K562 (cell line): ENCODE results near the gene KHNYN. TPM values are rescaled to one million over a fixed set of nuclear protein-coding genes. Genes with fewer than 3 reads are reported as not detected.
"Not testable (repeated sequence)": the region's sequence is repeated elsewhere in the genome, so short reads cannot be mapped to it uniquely, and the experiment has no call there.

ENCODE experiments used
- ATAC-seq: fragments of 200-7000 bp; cut with Tn5 transposase; 3 replicates; pipeline ENCODE4 v1.9.1; 2020; ENCODE audit warnings: moderate library complexity
- BruUV-seq: library from RNA; stranded (reverse); fragments of 400-500 nt; replicated peaks from 2 replicates; lab custom pipeline; 2021; lab: Mats Ljungman, UMichigan
- CTCF ChIA-PET: fragments of 300-600 bp; formaldehyde crosslinking; extraction: SDS; loops from one replicate; lab custom pipeline; 2021; ENCODE audit warnings: low intra/inter-chr PET ratio; lab: Yijun Ruan, JAX
- POLR2A ChIA-PET: fragments of 300-600, 350-650 bp; sonication (Branson Sonifier 250); formaldehyde crosslinking; extraction: SDS; loops from one replicate; lab custom pipeline; 2021; ENCODE audit warnings: antibody characterized with exemption, inconsistent platforms; lab: Yijun Ruan, JAX
- DNase-seq, 4 experiments: peaks; one replicate each; pipeline versions ENCODE4 v3.0.0 to v3.0.0-alpha.2; 2011 to 2018; ENCODE audit warnings: low spot score in 3 of 4, mixed read lengths in 3 of 4; ENCODE audit errors: extremely low read depth in 1 of 4
- FAIRE-seq: peaks from 2 replicates; lab custom pipeline; 2011; peaks lifted over from hg19 to GRCh38; lab: Jason Lieb, UNC
- H2AFZ ChIP-seq: 2 replicates; pipeline ENCODE4 v1.6.0; 2011; ENCODE audit warnings: low read depth, low read length, control low read depth, inconsistent platforms
- H3K27ac ChIP-seq: fragments of 200-600 bp; 3 replicates; pipeline ENCODE4 v1.8.0; 2011; ENCODE audit warnings: low read depth, mild to moderate bottlenecking, control low read depth, inconsistent platforms, low read length, moderate library complexity, mixed read lengths; ENCODE audit errors: extremely low read depth
- H3K27me3 ChIP-seq, 2 experiments: fragments of 300-600 bp in 1 of 2; 2 replicates in 1 of 2; 3 replicates in 1 of 2; pipeline versions ENCODE4 v1.6.0 to v1.8.0; 2011; ENCODE audit warnings: inconsistent platforms in 2 of 2, low read length in 2 of 2, mild to moderate bottlenecking in 1 of 2, mixed read lengths in 1 of 2, moderate library complexity in 1 of 2; ENCODE audit not compliant: control insufficient read depth in 2 of 2, insufficient read depth in 2 of 2
- H3K36me3 ChIP-seq: fragments of 300-600 bp; 3 replicates; pipeline ENCODE4 v1.8.0; 2011; ENCODE audit warnings: mild to moderate bottlenecking, low read length, inconsistent platforms; ENCODE audit not compliant: control insufficient read depth, insufficient read depth
- H3K4me1 ChIP-seq, 2 experiments: fragments of 200-600 bp in 1 of 2; replicated peaks in 1 of 2; 2 replicates in 1 of 2; 3 replicates in 1 of 2; pipeline versions ENCODE4 v1.5.1 to v1.8.0; 2011; ENCODE audit warnings: inconsistent platforms in 2 of 2, low read length in 2 of 2, mild to moderate bottlenecking in 1 of 2, mixed read lengths in 1 of 2, moderate library complexity in 1 of 2; ENCODE audit not compliant: control insufficient read depth in 2 of 2, insufficient read depth in 2 of 2
- H3K4me2 ChIP-seq: 2 replicates; pipeline ENCODE4 v1.6.1; 2011; ENCODE audit warnings: low read length, control low read depth, inconsistent platforms, mixed read lengths; ENCODE audit not compliant: insufficient read depth
- H3K4me3 ChIP-seq: fragments of 200-600 bp; sonication (generic), shearing (Covaris generic); 2 replicates; pipeline ENCODE4 v1.5.1; 2016; ENCODE audit warnings: control low read depth, inconsistent platforms
- H3K79me2 ChIP-seq: fragments of 200-600 bp; 3 replicates; pipeline ENCODE4 v1.8.0; 2011; ENCODE audit warnings: low read length, inconsistent platforms; ENCODE audit not compliant: control insufficient read depth, insufficient read depth
- H3K9ac ChIP-seq, 2 experiments: 2 replicates each; pipeline versions ENCODE4 v1.6.0 to v1.6.1; 2011; ENCODE audit warnings: low read depth in 2 of 2, low read length in 2 of 2, control low read depth in 1 of 2, inconsistent platforms in 1 of 2, mild to moderate bottlenecking in 1 of 2, mixed read lengths in 1 of 2; ENCODE audit not compliant: insufficient read depth in 1 of 2
- H3K9me1 ChIP-seq: one replicate; pipeline ENCODE4 v1.6.0; 2011; ENCODE audit warnings: inconsistent platforms, mild to moderate bottlenecking, low read length, moderate library complexity; ENCODE audit not compliant: control insufficient read depth, insufficient read depth
- H3K9me3 ChIP-seq: replicated peaks from 2 replicates; pipeline ENCODE4 v1.5.1; 2011; ENCODE audit warnings: low read depth, low read length, inconsistent platforms; ENCODE audit not compliant: control insufficient read depth, insufficient read depth
- H4K20me1 ChIP-seq: replicated peaks from 2 replicates; pipeline ENCODE4 v1.6.1; 2011; ENCODE audit warnings: low read length, inconsistent platforms, mixed read lengths; ENCODE audit not compliant: control insufficient read depth, insufficient read depth
- ZBTB11 ChIP-seq, 3 experiments: fragments of 200-800 bp in 1 of 3; fragments of 250-450 bp in 1 of 3; fragments of 450-650 bp in 1 of 3; sonication (Bioruptor Pico) in 1 of 3; sonication (Bioruptor generic) in 1 of 3; formaldehyde crosslinking in 1 of 3; IDR thresholded peaks; 2 replicates each; pipeline versions ENCODE4 v1.6.1 to v1.8.0; 2016 to 2022; ENCODE audit warnings: mild to moderate bottlenecking in 2 of 3, missing genetic modification characterization in 2 of 3, missing compliant biosample characterization in 1 of 3, moderate library complexity in 1 of 3
- WGBS: fragments of 100-300 bp; shearing (Covaris generic); methylation state at CpG from one replicate; pipeline ENCODE4 v1.1.6; 2016; ENCODE audit warnings: low coverage, mixed read lengths; ENCODE audit not compliant: insufficient coverage; ENCODE audit errors: missing lambda C conversion rate; 5-methylcytosine and 5-hydroxymethylcytosine counted together
- in situ Hi-C: fragments of 300-500 bp; cut with MboI; formaldehyde crosslinking; loops from 4 replicates; pipeline ENCODE4 v1.15.0; 2018; ENCODE audit warnings: inconsistent platforms, mixed read lengths
- intact Hi-C: fragments of 100-400 bp; cut with micrococcal nuclease; formaldehyde crosslinking; loops from 2 replicates; pipeline ENCODE4 v1.14.2; 2022
- polyA plus RNA-seq, 8 experiments: library from polyadenylated mRNA; depleted of rRNA in 4 of 8; stranded (reverse) in 5 of 8; unstranded in 3 of 8; fragments of >200 nt; fragmentation: Nextera tagmentation in 2 of 8; fragmentation: Illumina TruSeq in 1 of 8; extraction: Ambion mirVana in 2 of 8; extraction: Trizol in 1 of 8; gene quantifications; 2 replicates each; pipeline versions ENCODE4 v1.2.1 to v1.2.3, GENCODE V29; 2011 to 2014; ENCODE audit warnings: inconsistent platforms in 1 of 8, missing spikeins in 1 of 8
- total RNA-seq, 7 experiments: library from RNA; depleted of rRNA in 6 of 7; stranded (reverse); fragments of >200 nt in 6 of 7; fragmentation: Illumina TruSeq in 2 of 7; extraction: Trizol in 2 of 7; gene quantifications; 2 replicates each; pipeline versions ENCODE4 v1.2.1 to v1.2.3, GENCODE V29; 2011 to 2021; ENCODE audit warnings: low replicate concordance in 1 of 7

Gene KHNYN
- total and polyA plus RNA-seq, 9 of the 15 experiments (the other 6 are each of a cell fraction or from before 2014, with no cell fraction given), result 0.76 to 26.0 (median 14.1) TPM

- TF ChIP-seq ZBTB11 (CRISPR knock-in tag; IDR thresholded peaks at IDR 0.05), result peak in 1 of 3 experiments; percentile 90; a peak in 2 of 6 replicates
- TF ChIP-seq, all 486 proteins: peak for 9
Measured at GRCh38 chr14:24443053-24443665, 13.4 kb downstream of the KHNYN start (continued).

- 5% methylated on average over 2 of the region's 2 CpGs for WGBS
Measured at GRCh38 chr14:24450828-24451227, 21.1 kb downstream of the KHNYN start.

More at GRCh38 chr14:24450828-24451227, 21.1 kb downstream of the KHNYN start:
- POLR2A ChIA-PET, H3K36me3 ChIP-seq, DNase-seq, H3K27ac ChIP-seq, H3K9me1 ChIP-seq, ATAC-seq, BruUV-seq, FAIRE-seq, intact Hi-C loops, H3K27me3 ChIP-seq, H3K4me1 ChIP-seq, H4K20me1 ChIP-seq, H3K79me2 ChIP-seq, H3K4me2 ChIP-seq, H3K9me3 ChIP-seq, H3K9ac ChIP-seq, in situ Hi-C loops, H2AFZ ChIP-seq, H3K4me3 ChIP-seq, CTCF ChIA-PET: not testable (repeated sequence)
